Right hindlimb (tissue), 1 donor: Measurements from ENCODE around the gene LSM5.

Source experiments
- DNase-seq: peaks from one replicate; pipeline ENCODE4 v3.0.0-alpha.2; 2018

The LSM5 gene

DNA sequence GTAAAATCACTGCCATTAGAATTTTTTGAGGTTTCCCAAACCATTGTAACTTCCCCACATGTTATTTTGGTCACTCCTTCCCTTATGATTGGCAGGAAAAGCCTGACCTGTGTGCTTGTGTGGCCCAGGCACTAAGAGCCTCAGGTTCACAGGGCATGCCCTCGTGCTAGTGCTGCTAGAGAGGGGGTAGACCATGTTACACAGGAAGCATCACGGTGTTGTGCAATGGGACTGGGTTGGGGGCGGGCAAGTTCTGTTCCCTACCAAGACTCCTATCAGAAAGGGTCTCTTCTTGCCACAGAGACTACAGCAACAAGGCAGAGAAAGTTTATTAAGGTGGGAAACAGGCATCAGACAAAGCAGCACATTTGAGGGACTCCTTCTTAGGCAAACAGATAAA is 32.2 kb downstream of the LSM5 start:
- no peak for DNase-seq

GRCh38 chr7:32453341-32454011 is 36.7 kb downstream of the LSM5 start:
- no peak for DNase-seq

DNA sequence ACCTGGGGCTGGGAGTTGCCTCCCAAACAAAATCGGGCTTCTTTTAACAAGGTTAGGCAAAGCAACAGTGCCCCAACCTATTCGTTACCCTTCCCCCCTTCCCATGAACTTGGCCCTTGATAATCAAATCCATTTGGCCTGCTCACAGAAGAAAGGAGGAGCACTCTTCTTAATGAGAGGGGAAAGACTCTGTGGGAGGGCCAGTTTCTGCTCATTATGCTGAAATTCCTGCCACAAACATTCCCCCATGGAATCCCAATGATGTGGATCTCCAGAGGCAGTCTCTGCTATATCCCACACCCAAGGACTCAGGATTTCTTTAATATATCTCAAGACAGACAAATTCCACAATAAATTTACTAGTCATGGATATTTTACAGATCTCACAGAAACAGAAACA is 43.0 kb downstream of the LSM5 start:
- no peak for DNase-seq

GRCh38 chr7:32436146-32436928 is 53.8 kb downstream of the LSM5 start:
- DNase-seq, result no peak
